MCF 10A (cell line): Measurements from ENCODE around the gene MRFAP1L1. TPM values are rescaled to one million over a fixed set of nuclear protein-coding genes. Genes with fewer than 3 reads are reported as not detected.
A peak's percentile ranks its signal among the peaks of the same experiment; 100 is the strongest.
"Not testable (repeated sequence)": the region's sequence is repeated elsewhere in the genome, so short reads cannot be mapped to it uniquely, and the experiment has no call there.

Experiments used
- BruUV-seq: library from RNA; stranded (reverse); fragments of 400-500 nt; replicated peaks from 2 replicates; lab custom pipeline; 2021; lab: Mats Ljungman, UMichigan
- CTCF ChIA-PET: fragments of 300-600 bp; sonication (Branson Sonifier 250); formaldehyde crosslinking; extraction: SDS; loops from one replicate; lab custom pipeline; 2021; ENCODE audit warnings: antibody characterized with exemption, inconsistent platforms; lab: Yijun Ruan, JAX
- POLR2A ChIA-PET: fragments of 300-600, 350-650 bp; sonication (Branson Sonifier 250); formaldehyde crosslinking; extraction: SDS; loops from one replicate; lab custom pipeline; 2020; ENCODE audit warnings: antibody characterized with exemption, inconsistent platforms; lab: Yijun Ruan, JAX
- DNase-seq: peaks from one replicate; pipeline ENCODE4 v3.0.0-alpha.2; 2018; ENCODE audit not compliant: unreplicated experiment
- H3K27ac Mint-ChIP-seq: one replicate; pipeline ENCODE4 v1.8.0; 2022; ENCODE audit warnings: mild to moderate bottlenecking, low read depth, mixed read lengths; ENCODE audit not compliant: unreplicated experiment
- H3K27me3 Mint-ChIP-seq: one replicate; pipeline ENCODE4 v1.8.0; 2022; ENCODE audit warnings: mixed read lengths; ENCODE audit not compliant: insufficient read depth, unreplicated experiment
- H3K36me3 Mint-ChIP-seq: one replicate; pipeline ENCODE4 v1.8.0; 2022; ENCODE audit warnings: mild to moderate bottlenecking, moderate library complexity, mixed read lengths; ENCODE audit not compliant: insufficient read depth, unreplicated experiment
- H3K4me1 Mint-ChIP-seq: one replicate; pipeline ENCODE4 v1.8.0; 2022; ENCODE audit warnings: mixed read lengths; ENCODE audit not compliant: insufficient read depth, unreplicated experiment
- H3K4me3 Mint-ChIP-seq: one replicate; pipeline ENCODE4 v1.8.0; 2022; ENCODE audit warnings: mild to moderate bottlenecking, moderate library complexity, mixed read lengths; ENCODE audit not compliant: unreplicated experiment
- H3K9me3 Mint-ChIP-seq: one replicate; pipeline ENCODE4 v1.8.0; 2022; ENCODE audit warnings: mixed read lengths; ENCODE audit not compliant: unreplicated experiment
- intact Hi-C: fragments of 100-400 bp; cut with micrococcal nuclease; formaldehyde crosslinking; loops from 2 replicates; pipeline ENCODE4 v1.14.1; 2022
- total RNA-seq: library from RNA; stranded (reverse); gene quantifications from 2 replicates; pipeline ENCODE4 v1.2.3, GENCODE V29; 2022
- TF ChIP-seq, protein P1 (sequence below): fragments of 200-600 bp; IDR thresholded peaks from one replicate; pipeline ENCODE4 v1.8.0; 2022; ENCODE audit warnings: antibody characterized with exemption, mild to moderate bottlenecking; ENCODE audit not compliant: unreplicated experiment

MRFAP1L1 gene
- total RNA-seq, 1 experiment from 2014 or later, result 42.5 TPM

DNA sequence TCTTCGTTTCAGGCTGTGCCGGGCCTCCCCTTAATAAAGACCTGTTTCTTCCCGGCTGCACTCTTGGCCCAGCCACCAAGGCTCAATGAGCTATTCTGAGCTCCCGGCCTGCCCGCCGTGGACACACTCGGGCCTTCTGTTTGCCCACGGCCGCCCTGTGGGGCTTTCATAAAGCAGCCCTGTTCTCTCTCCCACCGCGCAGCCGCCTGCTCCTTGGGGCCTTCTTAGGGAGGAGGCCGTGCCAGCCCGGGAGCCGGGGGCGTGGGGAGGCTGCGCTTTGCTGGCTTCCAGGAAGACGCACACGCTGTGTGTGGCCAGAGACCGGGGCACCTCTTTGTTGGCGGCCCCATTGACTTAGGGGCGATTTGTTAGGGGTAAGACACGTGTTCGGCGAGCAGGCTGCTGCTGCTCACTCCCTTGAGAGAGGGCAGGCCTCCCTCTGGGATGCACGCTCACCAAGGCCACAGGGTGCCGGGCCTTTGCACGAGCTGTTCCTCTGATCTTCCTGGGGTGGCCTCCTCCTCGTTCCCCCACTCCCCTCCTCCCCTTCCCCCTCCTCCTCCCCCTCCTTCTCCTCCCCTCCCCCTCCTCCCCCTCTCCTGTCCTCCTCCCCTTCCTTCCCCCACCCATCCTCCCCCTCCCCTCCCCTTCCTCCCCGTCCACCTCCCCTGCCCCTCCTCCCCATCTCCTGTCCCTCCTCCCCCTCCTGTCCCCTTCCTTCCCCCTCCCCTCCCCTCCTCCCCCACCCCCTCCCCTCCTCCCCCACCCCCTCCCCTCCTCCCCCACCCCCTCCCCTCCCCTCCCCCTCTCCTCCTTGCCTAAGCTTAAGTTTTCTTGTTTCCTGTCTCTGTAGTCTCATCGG lies 17.6 kb upstream of the MRFAP1L1 start:
- no TSS peak for BruUV-seq
- no peak for DNase-seq
- no peak overlapping the region for H3K27ac Mint-ChIP-seq
- H3K9me3 Mint-ChIP-seq, result no peaks in the 10 kb centered on the region
- intact Hi-C loops, result no loop called here
- H3K36me3 Mint-ChIP-seq, result no peaks in the 10 kb centered on the region
- H3K4me1 Mint-ChIP-seq, result peaks cover under 1% of the 10 kb centered on the region
- ChIA-PET POLR2A (no interaction called here), CTCF (interaction anchor here (0.8 to 1.8 kb wide), 2 partner anchors 135 to 146 kb away, joined by 3 to 11 read pairs; no protein-coding TSS in a partner anchor)
- TF ChIP-seq, protein P1, sequence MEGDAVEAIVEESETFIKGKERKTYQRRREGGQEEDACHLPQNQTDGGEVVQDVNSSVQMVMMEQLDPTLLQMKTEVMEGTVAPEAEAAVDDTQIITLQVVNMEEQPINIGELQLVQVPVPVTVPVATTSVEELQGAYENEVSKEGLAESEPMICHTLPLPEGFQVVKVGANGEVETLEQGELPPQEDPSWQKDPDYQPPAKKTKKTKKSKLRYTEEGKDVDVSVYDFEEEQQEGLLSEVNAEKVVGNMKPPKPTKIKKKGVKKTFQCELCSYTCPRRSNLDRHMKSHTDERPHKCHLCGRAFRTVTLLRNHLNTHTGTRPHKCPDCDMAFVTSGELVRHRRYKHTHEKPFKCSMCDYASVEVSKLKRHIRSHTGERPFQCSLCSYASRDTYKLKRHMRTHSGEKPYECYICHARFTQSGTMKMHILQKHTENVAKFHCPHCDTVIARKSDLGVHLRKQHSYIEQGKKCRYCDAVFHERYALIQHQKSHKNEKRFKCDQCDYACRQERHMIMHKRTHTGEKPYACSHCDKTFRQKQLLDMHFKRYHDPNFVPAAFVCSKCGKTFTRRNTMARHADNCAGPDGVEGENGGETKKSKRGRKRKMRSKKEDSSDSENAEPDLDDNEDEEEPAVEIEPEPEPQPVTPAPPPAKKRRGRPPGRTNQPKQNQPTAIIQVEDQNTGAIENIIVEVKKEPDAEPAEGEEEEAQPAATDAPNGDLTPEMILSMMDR, result no peak
- no peaks in the 10 kb centered on the region for H3K27me3 Mint-ChIP-seq
- no peak overlapping the region for H3K4me3 Mint-ChIP-seq

DNA sequence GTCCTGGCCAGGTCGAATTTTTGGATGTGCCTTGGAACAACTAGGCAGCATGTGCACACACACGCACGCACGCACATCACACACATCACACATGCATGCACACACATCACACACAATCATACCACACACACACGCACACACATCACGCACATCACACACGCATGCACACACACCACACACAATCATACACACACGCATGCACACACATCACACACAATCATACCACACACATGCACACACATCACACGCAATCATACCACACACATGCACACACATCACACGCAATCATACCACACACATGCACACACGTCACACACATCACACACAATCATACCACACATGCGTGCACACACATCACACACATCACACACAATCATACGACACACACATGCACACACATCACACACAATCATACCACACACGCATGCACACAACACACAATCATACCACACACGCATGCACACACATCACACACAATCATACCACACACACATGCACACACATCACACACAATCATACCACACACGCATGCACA lies 15.8 kb upstream of the MRFAP1L1 start:
- H3K4me1 Mint-ChIP-seq, H3K36me3 Mint-ChIP-seq, BruUV-seq, H3K9me3 Mint-ChIP-seq, H3K27ac Mint-ChIP-seq, DNase-seq, H3K4me3 Mint-ChIP-seq, H3K27me3 Mint-ChIP-seq, intact Hi-C loops, POLR2A ChIA-PET: not testable (repeated sequence)
- CTCF ChIA-PET, result interaction anchor here (11.2 kb wide), 1 partner anchor 150 kb away, joined by 208 read pairs; no protein-coding TSS in a partner anchor

DNA sequence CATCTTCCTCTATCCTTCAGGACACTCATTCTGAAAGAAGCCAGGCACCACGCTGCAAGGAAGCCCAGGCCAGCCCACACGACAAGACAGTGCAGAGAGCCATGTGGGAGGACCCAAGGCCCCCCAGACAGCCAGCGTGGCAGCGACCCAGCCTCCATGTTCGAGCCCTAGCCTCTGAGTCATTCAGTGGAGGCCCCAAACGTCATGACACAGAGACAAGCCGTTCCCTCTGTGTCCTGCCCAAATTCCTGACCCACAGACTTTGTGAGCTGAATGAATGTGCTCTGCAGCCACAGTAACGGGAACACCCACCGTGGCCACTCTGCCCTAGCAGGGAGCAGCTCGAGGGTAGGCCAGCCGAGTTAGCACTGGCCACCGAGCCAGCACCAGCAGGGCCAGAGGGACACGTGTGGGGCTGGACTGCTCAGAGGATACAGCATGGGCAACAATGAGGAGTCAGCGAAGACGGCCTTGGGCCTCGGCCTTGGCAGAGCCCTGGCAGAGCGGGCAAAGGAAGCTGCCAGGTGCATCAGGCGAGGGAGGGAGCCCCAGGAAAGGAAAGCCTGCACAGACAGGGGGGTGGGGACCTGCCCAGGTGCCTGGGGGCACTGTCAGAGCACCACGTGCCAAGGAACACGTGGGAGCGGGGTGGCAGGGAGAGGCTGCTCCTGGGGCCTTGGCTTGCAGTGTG lies 14.9 kb upstream of the MRFAP1L1 start:
- Mint-ChIP-seq H3K36me3 (no peaks in the 10 kb centered on the region), H3K4me1 (peaks cover 7% of the 10 kb centered on the region), H3K9me3 (no peaks in the 10 kb centered on the region), H3K4me3 (no peak overlapping the region), H3K27me3 (no peaks in the 10 kb centered on the region), H3K27ac (peak overlapping the region; percentile 61)
- DNase-seq, result no peak
- TF ChIP-seq, protein P1, result no peak
- POLR2A ChIA-PET, result interaction anchor here (1.2 kb wide), 1 partner anchor 140 kb away, joined by 3 read pairs; no protein-coding TSS in a partner anchor
- no TSS peak for BruUV-seq
- CTCF ChIA-PET, result interaction anchor here (0.6 to 11.2 kb wide), 3 partner anchors 50 to 161 kb away, joined by 4 to 208 read pairs (median 5); no protein-coding TSS in a partner anchor
- intact Hi-C loops, result loop anchor here (5.0 kb wide), 1 partner anchor 58 kb away; the partner anchor contains the start of gene KIAA0232

DNA sequence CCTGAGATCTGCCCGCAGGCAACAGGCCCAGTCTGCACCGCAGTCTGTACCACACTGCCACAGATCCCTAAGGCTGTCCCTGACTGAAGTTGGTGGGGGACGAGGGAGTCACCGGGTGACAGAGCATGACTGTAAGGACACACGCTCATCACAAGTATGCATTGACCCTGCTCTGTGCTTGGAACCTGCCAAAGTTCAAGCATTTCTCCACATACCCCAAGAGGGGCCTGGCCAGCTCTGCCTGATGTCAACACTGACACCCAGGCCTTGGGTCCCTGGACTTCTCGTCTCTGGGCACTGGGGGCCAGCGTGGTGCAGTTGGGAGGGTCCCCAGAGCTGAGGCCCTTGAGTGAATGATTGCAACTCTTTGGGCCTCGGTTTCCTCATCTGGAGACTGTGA lies 14.2 kb upstream of the MRFAP1L1 start:
- CTCF ChIA-PET, result interaction anchor here (0.6 to 11.2 kb wide), 3 partner anchors 49 to 162 kb away, joined by 4 to 208 read pairs (median 5); no protein-coding TSS in a partner anchor
- POLR2A ChIA-PET, result interaction anchor here (1.2 kb wide), 1 partner anchor 140 kb away, joined by 3 read pairs; no protein-coding TSS in a partner anchor
- H3K36me3 Mint-ChIP-seq, result no peaks in the 10 kb centered on the region

More for the DNA sequence above, 14.2 kb upstream of the MRFAP1L1 start:
- no peaks in the 10 kb centered on the region for H3K9me3 Mint-ChIP-seq
- intact Hi-C loops, result loop anchor here (5.0 kb wide), 1 partner anchor 58 kb away; the partner anchor contains the start of gene KIAA0232
- H3K27me3 Mint-ChIP-seq, result no peaks in the 10 kb centered on the region
- TF ChIP-seq, protein P1, result no peak
- H3K27ac Mint-ChIP-seq, result no peak overlapping the region
- BruUV-seq, result no TSS peak
- H3K4me1 Mint-ChIP-seq, result peaks cover 11% of the 10 kb centered on the region
- no peak for DNase-seq
- H3K4me3 Mint-ChIP-seq, result no peak overlapping the region
